Uterus (tissue), 2 donors: Measurements from ENCODE around the gene EIF4E2.

Experiments
- POLR2A ChIP-seq, 2 donors: fragments of 450-650 bp; IDR thresholded peaks; one replicate each; pipeline ENCODE4 v1.6.1; 2016; ENCODE audit warnings: antibody characterized with exemption in 2 of 2, mild to moderate bottlenecking in 1 of 2, moderate library complexity in 1 of 2
- TF ChIP-seq, protein P1 (sequence below), 4 experiments: fragments of 200-600 bp in 2 of 4; fragments of 450-650 bp in 2 of 4; sonication (generic) in 2 of 4; IDR thresholded peaks; one replicate each; pipeline ENCODE4 v1.5.1; 2016 to 2019; ENCODE audit warnings: antibody characterized with exemption in 4 of 4, mild to moderate bottlenecking in 2 of 4, moderate library complexity in 1 of 4

DNA sequence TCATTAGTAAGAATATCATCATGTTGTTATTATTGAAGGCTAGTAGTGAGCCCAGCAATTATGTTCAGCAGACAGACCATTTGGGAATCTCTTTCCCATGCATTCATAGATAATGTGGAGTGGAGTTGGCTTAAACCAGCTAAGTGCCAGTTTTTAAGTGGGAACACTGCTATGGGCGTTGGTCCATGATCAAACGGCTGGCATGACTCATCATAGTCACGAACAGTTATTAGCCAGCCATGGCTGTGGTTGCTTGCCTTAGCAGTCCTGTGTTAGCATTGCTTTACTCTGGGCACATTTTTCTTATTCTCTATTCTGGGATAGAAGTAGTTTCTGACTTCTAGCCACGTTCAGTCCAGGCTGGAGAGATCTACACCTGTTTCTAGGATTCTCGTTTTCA lies 17.7 kb downstream of the EIF4E2 start:
- TF ChIP-seq, protein P1, sequence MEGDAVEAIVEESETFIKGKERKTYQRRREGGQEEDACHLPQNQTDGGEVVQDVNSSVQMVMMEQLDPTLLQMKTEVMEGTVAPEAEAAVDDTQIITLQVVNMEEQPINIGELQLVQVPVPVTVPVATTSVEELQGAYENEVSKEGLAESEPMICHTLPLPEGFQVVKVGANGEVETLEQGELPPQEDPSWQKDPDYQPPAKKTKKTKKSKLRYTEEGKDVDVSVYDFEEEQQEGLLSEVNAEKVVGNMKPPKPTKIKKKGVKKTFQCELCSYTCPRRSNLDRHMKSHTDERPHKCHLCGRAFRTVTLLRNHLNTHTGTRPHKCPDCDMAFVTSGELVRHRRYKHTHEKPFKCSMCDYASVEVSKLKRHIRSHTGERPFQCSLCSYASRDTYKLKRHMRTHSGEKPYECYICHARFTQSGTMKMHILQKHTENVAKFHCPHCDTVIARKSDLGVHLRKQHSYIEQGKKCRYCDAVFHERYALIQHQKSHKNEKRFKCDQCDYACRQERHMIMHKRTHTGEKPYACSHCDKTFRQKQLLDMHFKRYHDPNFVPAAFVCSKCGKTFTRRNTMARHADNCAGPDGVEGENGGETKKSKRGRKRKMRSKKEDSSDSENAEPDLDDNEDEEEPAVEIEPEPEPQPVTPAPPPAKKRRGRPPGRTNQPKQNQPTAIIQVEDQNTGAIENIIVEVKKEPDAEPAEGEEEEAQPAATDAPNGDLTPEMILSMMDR (IDR thresholded peaks at IDR 0.05): no peak
- no peak for TF ChIP-seq POLR2A (IDR thresholded peaks at IDR 0.05)
